ENCODE data around the gene FGGY. TPM values are rescaled to one million over a fixed set of nuclear protein-coding genes. Genes with fewer than 3 reads are reported as not detected.

Gene FGGY
- total RNA-seq, 1 donor, result 10.8 TPM

DNA sequence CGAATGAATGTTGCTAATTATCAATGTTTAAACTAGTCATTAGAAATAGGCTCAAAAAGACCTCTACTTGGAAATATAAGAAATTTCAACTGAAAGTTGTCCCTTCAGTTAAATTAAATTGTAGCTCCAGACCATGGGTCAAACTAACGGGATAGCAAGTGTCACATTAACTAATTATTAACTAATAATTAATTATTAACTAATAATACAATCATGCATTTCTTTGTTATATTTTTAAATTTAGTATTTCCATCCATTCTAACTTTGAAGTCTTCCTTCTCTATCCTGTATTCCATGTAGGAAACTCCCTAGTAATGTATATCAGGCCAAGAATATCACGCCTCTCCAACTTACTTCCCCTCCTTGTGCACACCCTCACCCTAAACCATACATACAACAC lies 474.5 kb downstream of the FGGY start:
- DNase-seq (ENCODE audit: low read depth in 2 of 3, low spot score in 2 of 3), result no peak

GRCh38 chr1:59775480-59775879 lies 478.6 kb downstream of the FGGY start:
- DNase-seq (ENCODE audit: low read depth in 2 of 3, low spot score in 2 of 3), result no peak

DNA sequence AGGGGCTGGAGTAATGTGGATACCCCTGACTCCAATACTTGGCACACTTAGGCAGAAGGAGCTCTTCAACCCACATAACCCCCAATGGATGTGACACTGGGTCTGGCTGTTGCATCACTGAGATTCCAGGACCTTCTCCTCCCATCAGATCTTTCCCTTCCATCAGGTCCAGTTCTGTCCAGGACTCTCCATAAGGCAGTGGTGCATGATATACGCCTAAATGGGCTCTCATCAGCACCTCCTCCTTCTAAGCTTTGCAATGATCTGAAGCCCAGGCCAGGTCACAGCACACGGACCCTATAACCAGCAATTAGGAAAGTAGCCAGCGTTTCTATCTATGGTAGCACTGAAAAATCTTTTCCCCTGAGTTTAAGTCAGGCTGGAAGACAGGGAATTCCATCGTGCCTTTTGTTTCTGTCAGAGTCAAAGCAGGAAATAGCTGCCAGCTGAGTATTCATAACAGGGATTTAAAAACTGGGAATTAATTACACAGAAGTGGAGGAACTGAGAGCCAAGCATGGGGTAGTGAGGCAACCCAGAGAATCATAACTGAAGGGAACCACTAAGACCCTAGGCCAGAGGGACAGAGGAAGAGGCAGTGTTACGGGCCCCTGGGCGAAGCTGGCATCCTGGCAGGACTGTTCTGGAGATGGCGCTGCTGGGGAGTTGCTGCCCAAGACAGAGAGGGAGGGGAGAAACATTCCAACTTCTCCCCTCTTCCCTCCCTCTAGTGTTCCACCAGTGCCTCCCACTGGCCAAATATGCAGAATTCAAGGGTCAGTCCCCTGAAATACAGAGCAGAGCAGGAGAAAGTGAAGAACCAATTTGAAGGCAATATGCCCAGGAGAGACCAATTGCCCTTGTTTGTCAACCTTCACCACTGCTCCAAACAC lies 480.3 kb downstream of the FGGY start:
- DNase-seq (ENCODE audit: low read depth in 2 of 3, low spot score in 2 of 3), result no peak

- DNase-seq (ENCODE audit: low read depth in 2 of 3, low spot score in 2 of 3), result no peak
Observed at GRCh38 chr1:59779949-59780348, 483.1 kb downstream of the FGGY start.

DNA sequence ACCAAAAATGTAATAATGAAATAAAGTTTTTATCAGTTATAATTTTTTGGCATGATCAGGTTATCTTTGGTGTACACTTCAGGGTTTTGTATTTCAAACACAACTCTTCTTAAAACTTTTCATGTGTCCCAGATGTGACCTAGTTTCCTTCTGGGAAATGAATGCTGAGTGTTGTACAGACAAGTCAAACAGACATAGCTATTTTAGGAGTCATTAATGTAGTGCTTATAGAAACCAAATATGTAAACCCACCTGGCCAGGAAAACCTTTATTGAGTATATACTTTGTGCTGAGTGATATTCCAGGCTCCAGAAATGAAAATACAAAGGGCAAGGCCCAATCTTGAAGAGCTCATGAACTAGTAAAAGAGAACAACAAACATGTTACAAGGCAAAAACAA lies 491.9 kb downstream of the FGGY start:
- DNase-seq (ENCODE audit: low read depth in 2 of 3, low spot score in 2 of 3), result no peak

- no peak for DNase-seq (ENCODE audit: low read depth in 2 of 3, low spot score in 2 of 3)
Observed at GRCh38 chr1:59798600-59798999, 501.7 kb downstream of the FGGY start.

- no peak for DNase-seq (ENCODE audit: low read depth in 2 of 3, low spot score in 2 of 3)
Observed at GRCh38 chr1:59803458-59804038, 506.7 kb downstream of the FGGY start.

DNA sequence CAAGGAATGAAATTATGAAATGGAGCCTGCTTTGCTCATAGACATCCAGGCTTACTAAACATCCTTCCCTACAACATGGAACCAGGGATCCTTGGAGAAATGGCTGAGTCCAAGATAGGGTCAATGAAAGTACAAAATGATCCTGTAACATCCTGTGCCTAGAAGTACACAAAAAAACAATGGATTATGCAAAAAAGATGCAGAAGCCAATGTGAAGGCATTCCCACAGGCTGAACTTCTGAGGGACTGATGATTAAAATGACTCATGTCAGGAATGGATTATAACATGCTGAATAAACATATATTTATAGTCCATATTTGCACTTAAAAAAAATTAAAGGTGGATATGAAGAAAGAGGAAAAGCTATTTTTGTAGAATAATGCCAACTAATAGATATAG lies 507.4 kb downstream of the FGGY start:
- no peak for DNase-seq (ENCODE audit: low read depth in 2 of 3, low spot score in 2 of 3)

DNA sequence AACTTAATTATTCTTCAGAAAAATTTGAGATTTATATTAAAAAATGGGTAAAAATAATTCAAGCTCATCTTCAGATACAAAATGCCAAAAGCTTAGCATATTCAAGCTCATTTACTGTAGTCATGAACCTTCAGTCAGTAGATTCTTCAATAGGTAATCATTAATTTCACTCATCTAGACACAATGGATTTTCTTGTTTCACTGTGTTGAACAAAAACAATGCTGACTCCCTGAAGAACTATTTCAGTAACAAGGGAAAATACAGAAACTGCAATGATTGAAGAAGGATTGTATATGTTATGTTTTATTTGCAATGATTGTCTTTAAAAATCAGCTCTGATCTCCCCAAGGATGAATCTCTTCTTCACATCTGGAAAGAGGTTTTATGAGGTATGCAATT lies 508.7 kb downstream of the FGGY start:
- DNase-seq (ENCODE audit: low read depth in 2 of 3, low spot score in 2 of 3), result no peak

Small RNA genes lying within 50 kb of the gene (small RNA-seq; reads per million reads assigned to genes)
- gene MIR4711, result not detected

All from hematopoietic multipotent progenitor cell (in vitro differentiated cells).